HuH-7.5 (cell line): ENCODE data around the gene QARS1.

Experiments used
- DNase-seq: peaks from one replicate; pipeline ENCODE4 v3.0.0; 2011; ENCODE audit warnings: low spot score

QARS1 gene

DNA sequence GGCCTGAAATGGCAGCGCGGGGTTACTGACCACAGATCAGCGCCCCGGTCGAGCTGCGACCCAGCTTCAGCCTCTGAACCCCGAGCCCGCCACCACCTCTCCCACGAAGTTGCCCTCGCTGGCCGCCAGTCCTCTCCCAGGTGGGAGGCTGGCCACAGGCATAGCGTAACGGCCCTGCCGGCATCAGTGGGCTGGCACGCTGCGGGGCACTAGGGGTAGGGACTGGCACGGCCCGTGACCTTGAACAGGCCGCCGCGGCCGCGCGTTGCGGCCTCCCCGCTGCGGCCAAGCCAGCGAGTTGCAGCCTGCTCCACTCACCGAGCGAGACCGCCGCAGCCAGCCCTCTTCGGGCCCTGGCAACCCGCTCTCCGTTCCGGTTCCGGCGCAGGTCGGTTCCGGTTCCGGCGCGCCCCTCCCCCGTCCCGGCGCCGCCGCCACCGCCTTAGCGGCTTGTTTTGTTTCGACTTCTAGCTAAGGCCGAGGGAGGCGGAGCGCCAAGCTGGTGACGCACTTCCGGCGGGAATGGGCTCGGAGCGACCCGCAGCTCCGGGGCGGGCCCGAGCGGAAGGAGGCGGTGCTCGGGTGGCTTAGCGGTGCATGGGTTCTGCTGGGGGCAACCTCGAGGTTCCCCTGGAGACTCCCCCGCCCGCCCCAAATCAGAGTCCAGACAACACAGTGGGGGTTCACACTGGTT, 16.0 kb upstream of the QARS1 start, which contains the start of gene USP19:
USP19 (minus strand) TSS at position 386 of the 694 bp plus-strand sequence. CDS start 1,678 bp downstream, outside the sequence.
- peak; percentile 98 for DNase-seq

DNA sequence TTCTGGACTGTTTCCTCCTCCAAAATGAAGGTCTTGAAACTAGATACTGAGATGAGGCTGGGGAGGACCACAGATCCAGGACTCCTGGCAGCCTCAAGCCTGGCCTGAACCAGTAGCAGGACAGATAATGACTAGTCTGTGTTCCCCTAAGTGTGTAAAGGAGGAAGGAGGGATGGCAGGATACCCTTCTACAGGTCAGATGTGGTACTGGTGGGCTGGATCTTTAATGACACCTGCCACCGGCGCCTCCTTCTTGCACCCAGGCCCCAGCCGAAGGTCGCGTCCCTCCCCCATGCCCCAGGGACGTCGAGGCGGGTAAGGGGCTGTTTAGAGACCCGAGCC, 15.5 kb upstream of the QARS1 start:
- no peak for DNase-seq

DNA sequence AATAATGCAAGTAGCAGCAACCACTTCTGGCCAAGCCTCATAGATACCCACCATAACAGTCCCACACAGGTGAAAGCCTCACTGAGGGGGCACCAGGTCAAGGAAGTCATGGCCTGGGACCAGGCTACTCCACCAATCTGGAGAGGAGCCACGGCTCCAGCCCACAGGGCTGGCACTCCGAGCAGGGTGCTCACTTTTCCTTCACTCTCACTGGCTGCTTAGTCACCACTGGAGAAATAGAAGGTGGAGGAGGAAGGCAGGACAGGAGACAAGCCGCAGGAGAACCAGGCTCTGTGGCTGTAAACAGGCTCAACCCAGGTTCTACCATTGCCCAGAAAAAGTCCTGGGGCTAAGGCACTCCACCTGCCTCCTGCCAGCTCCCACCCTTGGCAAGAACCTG, 14.9 kb upstream of the QARS1 start:
- DNase-seq: no peak

DNA sequence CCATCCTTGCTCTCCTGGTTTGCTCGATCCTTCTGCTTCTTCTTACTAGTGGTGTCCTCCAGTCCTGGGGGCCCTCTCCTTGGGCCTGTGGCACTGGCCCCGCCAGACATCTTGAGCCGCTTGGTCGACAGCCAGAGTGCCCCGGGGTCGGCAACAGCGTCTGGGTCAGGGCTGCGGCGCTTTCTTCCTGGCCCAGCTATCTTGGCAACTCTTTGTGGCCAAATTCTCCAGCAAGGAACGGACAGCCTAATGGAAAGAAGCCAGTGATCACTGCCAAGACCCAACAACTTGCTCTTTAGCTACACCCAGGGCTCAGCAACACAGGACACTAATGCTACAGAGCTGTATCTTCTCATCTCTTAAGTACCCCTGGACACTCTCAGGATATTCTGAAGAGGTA, 14.5 kb upstream of the QARS1 start:
- DNase-seq: no peak

DNA sequence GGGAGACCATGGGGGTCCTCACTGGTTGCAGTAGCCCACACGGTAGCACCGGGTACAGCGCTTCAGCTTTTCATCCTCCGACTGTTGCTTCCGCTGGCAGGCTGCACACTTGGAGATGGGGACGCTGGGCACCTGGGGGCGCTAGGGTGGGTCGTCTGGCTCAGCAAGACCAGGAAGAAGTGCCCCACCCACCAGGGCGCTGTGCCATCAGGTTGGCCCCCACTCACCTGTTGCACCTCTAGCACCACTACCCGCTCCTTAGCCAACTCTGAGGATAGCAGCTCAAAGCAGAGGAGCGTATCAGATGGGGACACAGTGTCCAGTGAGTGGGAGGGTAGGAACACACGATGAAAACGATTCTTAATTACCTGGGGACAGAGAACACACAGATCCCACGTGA, 7.7 kb upstream of the QARS1 start:
- no peak for DNase-seq

DNA sequence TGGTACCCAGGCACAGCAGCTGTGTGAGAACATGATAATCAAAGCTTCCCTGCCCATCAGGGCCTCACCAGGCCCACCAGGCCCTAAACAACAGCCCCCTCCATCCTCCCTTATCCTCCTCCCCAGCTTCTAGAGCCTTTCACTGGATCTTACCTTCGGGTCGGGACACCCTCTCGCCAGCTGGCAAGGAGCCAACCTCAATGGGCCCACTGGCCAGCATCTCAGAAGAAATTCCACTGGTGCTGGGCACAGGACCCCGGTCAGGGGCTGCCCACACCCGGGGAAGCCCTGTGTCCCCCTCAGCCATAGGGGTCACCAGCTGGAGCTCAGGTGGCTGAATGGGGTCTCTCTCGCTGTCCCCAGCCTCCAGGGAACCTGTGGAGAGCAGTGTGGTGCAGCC, 6.8 kb upstream of the QARS1 start:
- DNase-seq: no peak

DNA sequence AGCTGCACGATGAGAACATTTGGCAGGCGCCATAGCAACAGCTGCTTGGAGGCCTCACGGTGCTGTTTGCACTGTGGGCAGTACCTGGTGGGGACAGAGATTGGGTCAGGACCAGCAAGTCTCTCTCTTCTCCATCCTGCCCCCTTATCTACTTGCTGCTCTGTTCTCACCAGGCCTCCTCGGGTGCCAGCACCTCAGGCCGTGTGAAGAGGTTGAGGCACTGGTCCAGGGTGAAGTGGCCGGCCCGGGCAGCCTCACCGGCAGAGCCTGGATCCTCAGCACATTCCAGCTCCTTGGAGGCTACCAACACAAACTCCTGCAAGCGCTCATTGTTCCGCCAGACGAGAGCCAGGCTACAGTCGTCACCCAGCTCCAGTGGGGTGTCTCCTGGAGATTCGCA, 6.2 kb upstream of the QARS1 start:
- no peak for DNase-seq

DNA sequence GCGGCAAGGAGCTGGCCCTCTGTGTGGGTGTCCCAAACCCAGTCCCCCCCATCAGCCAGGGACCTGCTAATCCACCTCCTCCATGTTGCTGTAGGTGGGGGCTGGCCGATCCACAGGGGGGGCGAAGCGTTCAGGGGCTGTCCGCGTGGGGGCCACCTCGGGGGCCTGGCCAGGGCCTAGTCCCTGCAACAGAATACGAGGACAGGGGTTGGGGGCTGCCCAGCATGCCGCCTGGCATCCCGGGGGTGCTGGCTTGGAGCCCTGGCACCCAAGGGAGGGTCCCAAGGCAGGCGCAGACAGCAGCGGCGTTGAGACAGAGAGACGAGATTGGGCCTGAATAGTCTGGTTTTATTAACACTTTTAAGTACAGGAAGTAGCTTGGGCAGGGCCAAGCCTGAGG, 3.8 kb upstream of the QARS1 start:
- no peak for DNase-seq

DNA sequence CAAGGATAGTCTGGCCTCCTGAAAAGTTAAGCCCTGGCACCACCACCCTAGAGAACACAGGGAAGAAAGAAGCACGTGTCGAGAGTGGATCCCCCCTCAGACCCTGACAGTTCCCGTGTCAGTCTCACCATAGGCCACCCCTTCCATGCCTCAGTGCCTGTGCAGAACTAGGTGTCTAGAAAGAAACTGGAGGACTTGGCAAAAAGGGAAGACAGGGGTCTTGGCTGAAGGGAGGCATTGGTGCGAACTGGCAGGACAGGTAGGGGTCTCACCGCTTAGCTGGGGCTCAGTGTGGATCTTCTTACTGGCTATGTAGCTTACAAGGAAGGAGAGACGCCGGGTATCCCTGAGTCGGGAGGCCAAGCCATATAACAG, 518 bp downstream of the QARS1 start:
- no peak for DNase-seq

DNA sequence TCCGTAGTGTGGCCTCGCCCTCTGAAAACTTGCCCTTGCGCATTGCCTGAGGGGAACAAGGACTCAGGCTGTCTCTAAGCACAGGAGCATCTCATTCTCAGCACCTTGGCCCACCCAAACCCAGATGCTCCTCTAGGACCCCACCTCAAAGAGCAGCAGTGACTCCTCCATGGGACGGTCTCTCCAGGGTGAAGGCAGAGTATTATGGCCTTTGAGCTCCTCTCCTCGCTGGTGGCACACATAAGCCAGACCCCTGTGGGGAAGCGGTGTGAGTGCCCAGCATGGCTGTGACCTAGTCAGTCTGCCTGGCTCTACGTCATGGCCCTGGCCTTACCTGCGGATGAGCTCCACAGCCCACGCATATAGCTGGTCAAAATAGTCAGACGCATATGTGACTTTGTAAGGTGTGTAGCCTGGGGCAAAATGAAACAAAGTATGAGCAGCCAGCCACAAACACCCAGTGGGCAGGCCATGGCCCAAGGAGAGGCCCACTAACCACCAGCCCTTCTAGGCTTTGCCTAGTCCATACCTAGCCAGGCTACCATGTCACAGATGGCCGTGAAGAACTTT, 4.4 kb downstream of the QARS1 start:
- no peak for DNase-seq

DNA sequence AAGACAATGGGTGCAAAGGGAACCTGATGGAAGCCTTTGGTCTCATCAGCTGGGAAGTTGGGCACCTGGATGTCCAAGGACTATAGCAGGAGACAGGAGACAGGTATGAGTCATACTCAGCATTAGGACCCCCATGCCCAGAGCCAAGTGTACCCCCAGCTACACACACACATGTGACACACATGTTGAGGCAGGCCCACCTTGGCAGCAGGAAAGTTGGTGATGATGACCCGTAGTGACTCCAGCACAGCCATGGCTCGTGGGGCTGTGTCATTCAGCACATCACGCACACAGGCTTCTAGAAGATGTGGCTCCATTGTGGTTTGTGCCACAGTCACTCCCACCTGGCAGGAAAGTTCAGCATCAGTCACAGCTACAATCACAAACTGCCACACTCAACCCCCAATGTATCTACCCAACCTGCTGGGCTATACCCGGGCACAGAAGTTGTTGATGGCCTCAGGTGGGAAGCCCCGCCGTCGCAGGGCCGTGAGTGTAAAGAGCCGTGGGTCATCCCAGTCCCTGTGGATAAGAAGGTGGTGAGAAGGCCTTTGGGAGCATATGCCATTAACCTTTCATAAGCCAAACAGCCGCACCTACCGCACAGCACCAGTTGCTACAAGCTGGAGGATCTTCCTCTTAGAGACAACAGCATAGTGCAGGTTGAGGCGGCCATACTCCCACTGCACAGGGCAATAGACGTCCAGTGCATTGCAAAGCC, 5.5 kb downstream of the QARS1 start:
- DNase-seq: no peak

DNA sequence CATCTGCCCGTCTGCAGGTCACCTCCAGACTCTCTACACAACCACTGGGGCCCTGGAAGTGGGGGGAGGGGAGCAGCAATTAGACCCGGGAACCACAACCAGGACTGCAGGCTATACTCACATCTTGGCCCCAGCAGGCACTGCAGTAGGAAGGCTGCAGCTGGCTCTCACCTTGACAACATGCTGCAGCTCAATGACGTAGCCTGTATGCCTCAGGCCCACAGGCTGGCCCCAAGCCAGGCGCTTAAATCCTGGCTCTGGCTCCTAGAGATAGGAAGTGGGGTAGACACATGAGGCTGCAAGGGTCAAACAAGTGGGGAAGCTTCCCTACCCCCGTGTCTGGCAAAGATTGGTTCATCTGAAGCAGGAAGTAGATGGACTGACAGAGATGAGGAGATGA, 6.1 kb downstream of the QARS1 start:
- DNase-seq: no peak

DNA sequence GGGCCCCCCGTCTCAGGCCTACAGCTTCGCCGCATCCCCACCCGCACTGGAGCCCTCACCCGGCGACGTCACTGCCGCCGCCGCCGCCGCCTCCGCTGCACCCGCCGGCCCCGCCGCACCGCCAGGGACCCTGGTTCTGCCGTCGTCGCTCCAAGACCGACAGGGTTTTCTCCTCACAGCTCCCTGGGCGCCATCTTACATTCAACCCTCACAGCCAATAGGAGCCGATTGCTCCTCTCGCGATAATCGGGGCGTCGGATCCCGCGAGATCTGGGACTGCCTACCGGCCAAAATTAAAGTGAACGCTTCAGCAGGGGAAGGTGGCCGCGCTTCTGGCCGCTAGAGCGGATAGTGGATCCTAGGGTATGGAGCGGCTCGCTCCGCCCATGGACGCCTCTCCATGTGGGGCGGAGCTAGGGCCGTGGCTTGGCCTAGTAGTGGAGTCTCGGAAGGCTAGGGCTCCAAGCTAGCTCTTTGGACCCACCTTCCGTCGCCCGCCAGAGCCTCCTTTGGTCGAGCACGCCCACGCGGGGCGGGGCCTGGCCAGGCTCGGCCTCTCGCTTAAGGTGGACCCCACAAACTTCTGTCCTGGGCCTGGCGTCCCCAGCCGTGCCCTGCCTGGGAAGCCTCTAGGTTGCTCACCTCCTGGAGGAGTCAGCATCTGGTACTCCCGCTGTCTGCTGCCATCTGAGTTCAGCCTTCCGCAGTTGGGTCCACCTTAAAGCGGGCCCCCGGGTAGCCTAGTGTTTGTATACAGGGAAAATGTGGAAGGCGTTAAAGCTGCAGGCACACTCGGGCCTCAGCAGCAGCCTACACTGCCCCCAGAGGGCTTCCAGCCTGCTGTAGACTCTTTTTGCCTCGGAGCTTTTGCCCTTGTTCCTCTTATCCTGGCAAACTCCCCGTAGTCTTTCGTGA, 10.4 kb downstream of the QARS1 start, which contains the start of gene QRICH1:
QRICH1 (minus strand) TSS at position 219 of the 915 bp plus-strand sequence. CDS start 17,054 bp downstream, outside the sequence.
- DNase-seq: peak; percentile 94

DNA sequence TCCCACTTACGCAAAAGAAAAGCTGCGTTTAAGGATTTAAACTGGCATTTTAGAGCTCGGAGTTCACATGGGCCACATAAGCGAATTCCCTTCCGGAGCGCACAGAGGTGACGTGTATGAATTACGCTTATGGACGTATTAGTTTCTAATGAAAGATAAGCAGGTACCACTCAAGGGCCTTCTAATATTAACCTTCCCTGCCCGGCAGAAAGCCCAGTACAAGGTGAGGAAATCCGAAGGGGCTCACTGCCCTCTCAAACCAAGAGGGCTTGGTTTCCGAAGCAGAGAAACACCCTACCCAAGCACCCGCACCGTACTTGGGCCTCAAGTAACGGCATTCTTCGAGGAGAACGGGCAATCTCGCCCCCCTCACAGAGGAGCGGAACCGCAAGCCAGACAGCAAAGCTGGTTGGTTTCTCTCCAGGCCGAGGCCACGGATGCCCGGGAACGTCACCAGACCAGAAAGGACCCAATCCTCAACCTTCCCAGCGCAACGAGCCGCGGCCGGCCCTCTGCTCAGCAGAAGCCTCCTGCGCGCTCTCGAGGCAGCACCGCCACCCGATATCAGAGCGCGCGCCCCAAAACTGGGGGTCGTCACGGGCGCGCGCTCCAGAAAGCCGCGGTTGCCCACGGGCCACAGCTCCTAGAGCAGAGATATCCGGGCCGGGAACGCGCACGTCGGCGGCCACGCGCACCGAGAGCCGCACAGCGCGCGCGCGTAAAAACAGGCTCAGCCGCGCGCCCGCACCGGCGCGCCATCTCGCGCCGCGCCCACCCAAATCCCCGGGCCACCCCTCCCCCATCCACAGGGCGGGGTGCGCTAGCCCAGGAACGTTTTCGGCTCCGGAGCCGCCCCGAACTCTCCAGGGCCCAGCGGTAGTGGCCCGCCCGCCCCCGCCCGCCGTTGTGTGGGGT, 11.4 kb downstream of the QARS1 start:
- DNase-seq: peak; percentile 66

DNA sequence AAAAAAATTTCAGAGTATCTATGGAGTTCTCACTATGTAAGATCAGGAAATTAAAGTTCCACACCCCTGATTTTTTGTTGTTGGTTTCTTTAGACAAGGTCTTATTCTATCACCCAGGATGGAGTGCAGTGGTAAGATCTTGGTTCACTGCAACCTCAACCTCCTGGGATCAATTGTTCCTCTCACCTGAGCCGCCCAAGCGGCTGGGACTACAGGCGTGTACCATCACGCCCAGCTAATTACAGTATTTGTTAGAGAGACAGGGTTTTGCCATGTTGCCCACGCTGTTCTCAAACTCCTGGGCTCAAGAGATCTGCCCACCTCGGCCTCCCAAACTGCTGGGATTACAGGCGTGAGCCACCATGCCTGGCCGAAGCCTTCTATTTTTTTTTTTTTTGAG, 23.1 kb downstream of the QARS1 start:
- no peak for DNase-seq

DNA sequence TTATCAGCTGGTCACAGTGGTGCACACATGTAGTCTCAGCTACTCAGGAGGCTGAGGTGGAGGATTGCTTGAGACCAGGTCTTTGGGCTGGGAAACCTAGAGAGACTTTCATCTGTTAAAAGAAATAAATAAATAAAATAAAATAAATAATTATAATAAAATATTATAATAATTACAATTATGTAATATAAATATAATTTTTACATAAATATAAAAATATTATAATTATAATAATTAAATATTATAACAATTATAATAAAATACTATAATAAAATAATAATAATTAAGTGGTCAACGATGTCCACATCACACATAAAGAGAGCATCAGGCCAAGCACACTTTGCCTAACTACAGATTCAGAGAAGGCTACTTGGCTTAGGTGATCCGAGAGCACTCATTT, 25.3 kb downstream of the QARS1 start:
- no peak for DNase-seq

DNA sequence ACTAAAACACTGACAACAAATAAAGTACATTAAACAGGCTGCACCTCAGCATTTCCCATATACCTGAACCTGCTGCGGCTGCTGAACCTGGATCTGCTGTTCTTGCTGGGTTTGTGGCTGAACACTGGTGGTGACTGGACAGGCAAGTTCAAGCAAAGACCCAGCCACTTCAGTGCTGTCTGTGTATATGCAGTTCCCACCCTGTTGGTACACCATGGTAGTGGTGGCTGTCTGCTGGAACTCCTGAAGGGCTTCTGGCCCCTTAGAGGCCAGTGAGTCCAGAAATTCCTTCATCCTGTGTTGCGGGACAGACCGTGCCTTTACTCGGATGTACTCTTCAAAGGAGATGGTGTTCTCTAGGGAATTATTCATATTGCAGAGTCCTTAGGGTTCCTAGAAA, 27.9 kb downstream of the QARS1 start:
- no peak for DNase-seq

DNA sequence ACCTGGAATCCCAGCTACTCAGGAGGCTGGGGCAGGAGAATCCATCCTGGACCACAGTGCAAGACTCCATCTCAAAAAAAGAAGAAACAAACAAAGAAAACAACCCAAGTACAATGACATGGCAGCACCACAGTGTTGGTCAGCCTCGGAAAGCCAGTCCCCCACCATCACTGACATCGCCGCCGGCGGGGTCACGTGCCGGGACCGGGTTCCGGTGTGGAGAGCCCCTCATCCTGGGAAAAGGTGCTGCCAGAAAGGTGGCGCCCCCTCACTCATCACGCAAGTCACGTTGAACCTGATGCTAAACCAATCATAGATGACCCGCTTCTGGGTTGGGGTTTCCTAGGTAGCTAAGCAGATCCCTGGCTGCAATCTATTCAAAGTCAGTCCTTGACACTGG, 28.4 kb downstream of the QARS1 start:
- DNase-seq: no peak

DNA sequence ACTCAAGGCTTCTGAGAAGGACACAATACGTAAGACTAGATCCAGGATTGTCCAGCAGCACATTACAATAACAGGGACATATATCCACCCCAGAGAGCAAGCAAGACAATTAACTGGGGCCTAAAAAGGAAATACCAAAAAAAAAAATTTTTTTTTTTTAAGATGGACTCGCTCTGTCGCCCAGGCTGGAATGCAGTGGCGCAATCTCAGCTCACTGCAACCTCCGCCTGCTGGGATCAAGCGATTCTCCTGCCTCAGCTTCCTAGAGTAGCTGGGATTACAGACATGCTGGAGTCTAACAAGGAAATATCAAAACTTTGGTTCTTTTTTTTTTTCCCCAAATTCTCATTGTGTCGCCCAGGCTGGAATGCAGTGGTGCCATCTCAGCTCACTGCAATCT, 46.5 kb downstream of the QARS1 start:
- no peak for DNase-seq

DNA sequence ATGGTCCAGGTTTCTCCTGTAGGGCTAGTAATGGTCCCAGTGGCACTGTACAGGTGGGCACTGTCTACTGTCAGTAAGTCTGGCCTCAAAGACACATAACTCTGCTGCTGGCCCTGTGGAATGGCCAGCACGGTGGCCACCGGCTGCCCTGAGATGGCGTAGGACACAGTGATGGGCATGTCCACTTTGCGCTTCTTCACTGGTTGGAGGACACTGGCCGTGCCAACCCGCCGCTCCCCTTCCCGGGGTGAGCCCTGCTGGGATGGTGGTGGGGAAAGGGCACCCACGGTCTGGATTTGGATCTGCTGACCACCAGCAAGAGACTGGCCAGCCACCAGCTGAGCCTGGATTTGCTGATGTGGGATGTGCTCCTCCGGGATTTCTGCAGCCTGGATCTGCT, 47.3 kb downstream of the QARS1 start:
- no peak for DNase-seq

DNA sequence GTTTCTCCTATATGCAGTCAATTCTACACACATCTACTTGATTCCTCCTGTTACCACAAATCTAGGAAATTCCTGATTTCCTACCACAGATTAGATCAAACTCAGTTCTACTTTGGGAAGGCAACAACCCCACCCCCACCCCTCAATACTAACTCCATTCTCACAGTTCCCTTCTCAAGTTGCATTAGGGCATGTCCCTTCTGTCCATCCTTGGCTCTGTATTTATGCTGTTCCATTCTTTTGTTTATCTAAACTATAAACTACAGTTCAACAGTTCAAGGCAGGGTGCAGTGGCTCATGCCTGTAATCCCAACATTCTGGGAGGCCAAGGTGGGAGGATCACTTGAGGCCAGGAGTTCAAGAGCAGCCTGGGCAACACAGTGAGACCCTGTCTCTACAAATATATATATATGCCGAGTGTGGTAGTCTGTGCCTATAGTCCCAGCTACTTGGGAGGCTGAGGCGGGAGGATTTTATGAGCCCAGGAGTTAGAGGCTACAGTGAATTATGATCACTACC, 50.2 kb downstream of the QARS1 start:
- no peak for DNase-seq
